ENCODE results near the gene SMAD6.
"Not testable (repeated sequence)": the region's sequence is repeated elsewhere in the genome, so short reads cannot be mapped to it uniquely, and the experiment has no call there.

SMAD6 gene

GRCh38 chr15:66802025-66803001 is 100.3 kb downstream of the SMAD6 start:
- DNase-seq: no peak

DNA sequence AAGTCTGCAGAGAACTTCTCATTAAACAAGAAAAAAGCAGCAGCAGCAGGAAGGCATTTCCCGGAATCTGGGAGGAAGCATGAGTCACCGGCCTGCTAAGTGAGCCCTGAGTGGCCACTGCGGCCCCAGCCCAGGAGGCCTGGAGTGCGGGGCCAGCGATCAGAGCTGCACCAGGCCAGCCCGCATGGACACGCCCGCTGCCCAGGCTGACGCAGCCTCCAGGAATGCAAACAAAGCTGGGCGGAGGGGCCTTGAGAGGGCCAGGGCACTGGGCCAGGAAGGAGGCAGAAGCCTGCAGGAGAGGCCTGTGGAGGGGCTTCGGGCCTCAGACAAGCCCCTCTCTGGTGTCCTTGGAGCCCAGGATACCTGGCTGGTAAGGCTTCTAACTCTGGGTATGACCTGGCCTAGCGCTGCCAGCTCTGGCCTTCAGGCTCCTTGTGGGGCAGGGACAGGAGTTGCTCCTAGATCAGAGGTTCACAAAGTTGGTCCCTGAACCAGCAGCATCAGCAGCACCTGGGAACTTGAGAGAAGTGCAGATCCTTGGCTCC is 101.2 kb downstream of the SMAD6 start:
- DNase-seq: no peak

GRCh38 chr15:66803749-66804148 is 101.7 kb downstream of the SMAD6 start:
- DNase-seq: no peak

GRCh38 chr15:66805202-66805885 is 103.3 kb downstream of the SMAD6 start:
- DNase-seq: no peak

- no peak for DNase-seq
Observed at GRCh38 chr15:66808181-66808824, 106.3 kb downstream of the SMAD6 start.

- no peak for DNase-seq
Observed at GRCh38 chr15:66809664-66810063, 107.6 kb downstream of the SMAD6 start.

GRCh38 chr15:66815318-66815717 is 113.3 kb downstream of the SMAD6 start:
- no peak for DNase-seq

- DNase-seq: no peak
Observed at GRCh38 chr15:66816201-66816600, 114.2 kb downstream of the SMAD6 start.

- no peak for DNase-seq
Observed at GRCh38 chr15:66819084-66819483, 117.0 kb downstream of the SMAD6 start.

DNA sequence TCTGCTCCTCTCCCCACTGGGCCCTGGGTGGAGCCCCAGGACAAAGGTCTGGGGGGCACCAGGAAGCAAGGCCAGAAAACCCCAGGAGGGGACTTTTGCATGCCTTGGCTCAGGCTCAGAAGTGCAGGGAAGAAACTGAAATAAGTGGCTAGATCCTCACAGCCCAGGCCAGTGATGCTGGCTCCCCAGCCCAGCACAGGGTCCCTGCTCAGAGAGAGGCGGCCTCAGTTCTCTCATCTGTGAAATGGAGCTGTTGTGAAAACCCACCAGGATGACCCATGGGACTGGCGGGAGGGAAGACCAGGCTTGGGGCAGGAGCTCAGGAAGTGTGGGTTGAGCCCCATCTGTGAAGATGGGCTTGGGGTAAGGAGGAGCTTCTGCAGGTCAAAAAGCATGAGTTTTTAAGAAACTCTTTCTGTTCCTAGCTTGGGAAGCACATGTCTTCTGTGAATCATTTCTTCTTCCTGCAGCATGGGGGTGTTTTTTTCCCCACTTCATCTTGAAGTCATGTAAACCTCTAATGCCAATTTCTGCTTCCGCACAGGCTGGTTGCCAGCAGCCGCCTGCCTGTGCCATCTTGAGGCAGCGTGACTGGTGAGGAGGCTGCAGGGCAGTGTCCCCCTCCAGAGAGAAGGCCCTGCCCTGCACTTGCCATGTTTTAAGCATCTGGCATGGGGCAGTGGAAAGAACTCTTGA is 118.6 kb downstream of the SMAD6 start:
- DNase-seq: no peak

- DNase-seq: no peak
Observed at GRCh38 chr15:66821307-66821706, 119.3 kb downstream of the SMAD6 start.

DNA sequence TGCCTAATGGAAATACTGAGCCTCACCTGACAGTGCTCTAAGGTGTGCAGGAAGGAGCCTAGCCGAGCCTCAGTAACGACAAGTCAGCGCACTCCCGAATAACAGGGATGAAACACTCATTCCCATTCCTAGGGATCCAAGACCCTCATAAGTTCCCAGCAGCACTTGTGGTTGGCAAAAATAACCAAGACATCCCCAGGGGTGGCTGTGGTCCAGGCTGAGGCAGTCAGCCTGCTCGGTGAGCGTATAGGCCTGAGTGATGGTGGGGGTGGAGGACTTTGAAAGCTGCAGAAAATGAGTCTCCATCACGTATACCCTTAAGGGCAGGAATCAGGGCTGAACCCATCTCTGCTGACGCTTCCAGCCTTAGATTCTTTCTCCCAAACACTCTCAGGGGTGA is 120.1 kb downstream of the SMAD6 start:
- no peak for DNase-seq

GRCh38 chr15:66822576-66822975 is 120.5 kb downstream of the SMAD6 start:
- no peak for DNase-seq

GRCh38 chr15:66823601-66824000 is 121.6 kb downstream of the SMAD6 start:
- no peak for DNase-seq

DNA sequence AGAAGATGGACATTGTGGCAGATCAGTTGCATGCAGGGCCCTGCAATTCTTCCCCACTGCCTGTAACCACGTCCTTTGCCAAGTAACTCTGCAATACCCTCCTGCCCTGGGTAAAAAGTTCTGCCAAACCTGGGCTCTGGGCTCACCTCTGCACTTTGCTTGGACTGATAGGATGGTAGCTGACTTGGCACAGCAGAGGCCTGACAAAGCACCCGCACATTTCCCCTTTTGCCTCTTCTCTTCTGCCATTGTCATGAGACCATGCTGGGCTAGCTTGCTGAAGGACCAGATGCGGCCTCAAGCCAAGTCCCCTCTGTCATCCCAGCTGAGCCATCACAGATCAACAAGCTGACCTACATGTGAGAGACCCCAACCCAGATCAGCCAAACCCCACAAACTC is 122.4 kb downstream of the SMAD6 start:
- no peak for DNase-seq

DNA sequence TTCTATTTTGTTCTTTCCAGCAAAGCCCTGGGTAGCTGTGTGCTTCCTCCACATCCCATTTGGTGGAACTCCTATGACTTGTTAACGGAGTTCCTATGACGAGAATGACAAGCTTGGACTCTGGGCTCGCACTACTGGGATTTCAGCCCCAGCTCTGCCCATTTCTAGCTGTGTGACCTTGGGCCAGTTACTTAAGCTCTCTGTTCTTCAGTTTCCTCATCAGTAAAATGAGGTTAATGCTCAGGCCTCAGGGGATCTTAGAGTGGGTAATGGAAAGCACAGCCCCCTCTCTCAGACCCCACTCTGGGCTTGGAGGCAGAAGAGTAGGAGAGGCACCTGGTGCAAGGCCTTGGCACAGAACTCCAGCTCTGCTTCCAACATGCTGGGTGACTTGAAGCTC is 123.1 kb downstream of the SMAD6 start:
- no peak for DNase-seq

- DNase-seq: no peak
Observed at GRCh38 chr15:66825731-66826130, 123.7 kb downstream of the SMAD6 start.

- no peak for DNase-seq
Observed at GRCh38 chr15:66826507-66826906, 124.5 kb downstream of the SMAD6 start.

GRCh38 chr15:66827039-66827697 is 125.1 kb downstream of the SMAD6 start:
- DNase-seq: no peak

GRCh38 chr15:66827698-66828055 is 125.6 kb downstream of the SMAD6 start:
- DNase-seq: no peak

- DNase-seq: not testable (repeated sequence)
Observed at GRCh38 chr15:66828817-66829541, 126.9 kb downstream of the SMAD6 start.
